Lung (tissue), 12 donors: ENCODE measurements around the gene MAPKAP1. TPM values are rescaled to one million over a fixed set of nuclear protein-coding genes. Genes with fewer than 3 reads are reported as not detected.

Experiments
- ATAC-seq: fragments of 200-7000 bp; cut with Tn5 transposase; one replicate; pipeline ENCODE4 v1.9.1; 2020; ENCODE audit warnings: moderate number of reproducible peaks; ENCODE audit not compliant: insufficient read depth, low FRiP score
- DNase-seq, 3 donors: peaks; one replicate each; pipeline ENCODE4 v3.0.0-alpha.2; 2013 to 2017
- H3K27ac ChIP-seq, 2 donors: one replicate each; pipeline ENCODE4 v1.5.1; 2013; ENCODE audit warnings: mild to moderate bottlenecking in 2 of 2, moderate library complexity in 2 of 2, control low read depth in 1 of 2, inconsistent platforms in 1 of 2, low read depth in 1 of 2, low read length in 1 of 2
- H3K27me3 ChIP-seq, 3 donors: one replicate each; pipeline ENCODE4 v1.5.1; 2013; ENCODE audit warnings: low read length in 2 of 3; ENCODE audit not compliant: control insufficient read depth in 3 of 3, insufficient read depth in 3 of 3
- H3K36me3 ChIP-seq, 4 donors: one replicate each; pipeline ENCODE4 v1.5.1; 2013; ENCODE audit warnings: low read length in 4 of 4, mild to moderate bottlenecking in 1 of 4, moderate library complexity in 1 of 4; ENCODE audit not compliant: control insufficient read depth in 4 of 4, insufficient read depth in 4 of 4
- H3K4me1 ChIP-seq, 5 donors: one replicate each; pipeline ENCODE4 v1.5.1; 2013; ENCODE audit warnings: low read length in 5 of 5, mild to moderate bottlenecking in 2 of 5, moderate library complexity in 1 of 5; ENCODE audit not compliant: control insufficient read depth in 5 of 5, insufficient read depth in 5 of 5
- H3K4me3 ChIP-seq: one replicate; pipeline ENCODE4 v1.5.1; 2013; ENCODE audit warnings: mild to moderate bottlenecking, control low read depth, moderate library complexity
- H3K9ac ChIP-seq, 2 donors: one replicate each; pipeline ENCODE4 v1.5.1; 2013; ENCODE audit warnings: low read length in 2 of 2, control low read depth in 1 of 2; ENCODE audit not compliant: insufficient read depth in 1 of 2
- H3K9me3 ChIP-seq, 4 donors: one replicate each; pipeline ENCODE4 v1.5.1; 2013; ENCODE audit warnings: low read length in 3 of 4, mild to moderate bottlenecking in 1 of 4, moderate library complexity in 1 of 4; ENCODE audit not compliant: control insufficient read depth in 4 of 4, insufficient read depth in 3 of 4
- CTCF ChIP-seq: IDR thresholded peaks from 2 replicates; pipeline ENCODE4 v1.5.1; 2012; ENCODE audit warnings: mild to moderate bottlenecking; ENCODE audit errors: control extremely low read depth, extremely low read depth
- WGBS, 2 donors: extraction: QIAGEN DNeasy Blood & Tissue Kit; methylation state at CpG; one replicate each; pipeline ENCODE4 v1.1.7; 2013; 5-methylcytosine and 5-hydroxymethylcytosine counted together
- polyA plus RNA-seq, 2 donors: library from polyadenylated mRNA; stranded (reverse); fragments of 200-250 nt; gene quantifications; one replicate each; pipeline ENCODE4 v1.2.1, GENCODE V29; 2013
- total RNA-seq, 2 donors: library from RNA; depleted of rRNA in 1 of 2; stranded (reverse); fragments of >200 nt in 1 of 2; gene quantifications; one replicate each; pipeline ENCODE4 v1.2.1, GENCODE V29; 2014 to 2021
- donor health status: control.
- donor health status: control.
- donor health status: Bipolar disorder and iron deficiency.
- donor health status: healthy.
- donor health status: DM: yes; HTN: yes; CAD: no.

MAPKAP1 gene
- total and polyA plus RNA-seq, 4 donors, result 53.0 to 83.3 (median 66.7) TPM

GRCh38 chr9:125650271-125650737, 56.7 kb downstream of the MAPKAP1 start:
- Histone ChIP-seq H3K27me3 (no peaks in the 10 kb centered on the region), H3K4me3 (no peak overlapping the region), H3K9me3 (no peaks in the 10 kb centered on the region), H3K4me1 (peaks cover 0 to 29% (median 7%) of the 10 kb centered on the region in 5 donors), H3K9ac (no peak overlapping the region), H3K27ac (peak overlapping the region; percentile 32 to 67), H3K36me3 (no peaks in the 10 kb centered on the region)
- DNase-seq (no peak), ATAC-seq (no peak)
- 22 to 56% methylated on average over 3 of the region's 3 CpGs for WGBS, 2 donors
- no peak for TF ChIP-seq CTCF

- Histone ChIP-seq H3K4me1 (peaks cover 0 to 29% (median 7%) of the 10 kb centered on the region in 5 donors), H3K9ac (no peak overlapping the region), H3K27me3 (no peaks in the 10 kb centered on the region)
These were observed 57.2 kb downstream of the MAPKAP1 start for GRCh38 chr9:125649826-125650225.

GRCh38 chr9:125649315-125649714, 57.7 kb downstream of the MAPKAP1 start:
- TF ChIP-seq CTCF, result no peak
- H3K27me3 ChIP-seq, result no peaks in the 10 kb centered on the region
- H3K27ac ChIP-seq, result peak overlapping the region in 1 of 2 donors; percentile 67
- H3K4me1 ChIP-seq, result peaks cover 0 to 29% (median 7%) of the 10 kb centered on the region in 5 donors
- ATAC-seq, result peak; percentile 77
- no peak overlapping the region for H3K4me3 ChIP-seq
- no peaks in the 10 kb centered on the region for H3K36me3 ChIP-seq
- H3K9me3 ChIP-seq, result no peaks in the 10 kb centered on the region
- DNase-seq, result no peak
- 38 to 47% methylated on average over 6 of the region's 6 CpGs for WGBS, 2 donors
- H3K9ac ChIP-seq, result no peak overlapping the region

More at GRCh38 chr9:125649826-125650225, 57.2 kb downstream of the MAPKAP1 start:
- Histone ChIP-seq H3K9me3 (no peaks in the 10 kb centered on the region), H3K27ac (peak overlapping the region; percentile 32 to 67), H3K36me3 (no peaks in the 10 kb centered on the region), H3K4me3 (no peak overlapping the region)
- DNase-seq (no peak), ATAC-seq (no peak)
- no peak for TF ChIP-seq CTCF
- WGBS, 2 donors, result 84 to 91% methylated on average over 4 of the region's 4 CpGs

- Histone ChIP-seq H3K4me1 (peaks cover 0 to 29% (median 7%) of the 10 kb centered on the region in 5 donors), H3K36me3 (no peaks in the 10 kb centered on the region), H3K27me3 (no peaks in the 10 kb centered on the region), H3K4me3 (no peak overlapping the region), H3K9me3 (no peaks in the 10 kb centered on the region), H3K9ac (no peak overlapping the region), H3K27ac (no peak overlapping the region)
- TF ChIP-seq CTCF, result no peak
- ATAC-seq, result no peak
- WGBS, 2 donors, result 75 to 89% methylated on average over 1 of the region's 1 CpG
- no peak for DNase-seq
These were observed 58.7 kb downstream of the MAPKAP1 start for GRCh38 chr9:125648294-125648693.
